OCI-LY1 (cell line): ENCODE measurements around the gene TRAPPC10.

Experiments
- EZH2 ChIP-seq: fragments of 200-600 bp; sonication (generic), shearing (Covaris generic); IDR thresholded peaks from 2 replicates; pipeline ENCODE4 v1.8.0; 2017; ENCODE audit warnings: borderline replicate concordance, mixed run types, mild to moderate bottlenecking, antibody characterized with exemption, low read length, moderate library complexity, mixed read lengths
- TF ChIP-seq, protein P1 (sequence below): fragments of 200-600 bp; sonication (generic), shearing (Covaris generic); IDR thresholded peaks from 2 replicates; pipeline ENCODE4 v1.5.1; 2017; ENCODE audit warnings: mild to moderate bottlenecking, antibody characterized with exemption, low read length, moderate library complexity, mixed read lengths

DNA sequence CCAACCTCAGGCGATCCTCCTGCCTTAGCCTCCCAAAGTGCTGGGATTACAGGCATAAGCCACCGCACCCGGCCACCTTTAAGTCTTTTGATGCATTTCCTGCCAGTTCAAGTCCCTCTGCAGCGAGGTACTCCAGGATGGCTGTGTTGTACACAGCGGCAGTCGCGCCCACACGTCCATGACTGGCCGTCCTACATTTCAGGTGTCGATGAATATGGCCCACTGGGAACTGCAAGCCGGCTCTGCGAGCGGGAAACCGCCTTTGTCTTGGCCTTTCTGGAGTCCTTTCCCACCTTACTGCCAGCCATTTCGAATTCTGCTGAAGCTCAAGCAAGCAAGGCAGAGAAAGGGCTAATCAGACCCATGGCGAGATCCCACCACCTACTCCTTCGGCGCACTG, 34.6 kb downstream of the TRAPPC10 start:
- TF ChIP-seq, protein P1, sequence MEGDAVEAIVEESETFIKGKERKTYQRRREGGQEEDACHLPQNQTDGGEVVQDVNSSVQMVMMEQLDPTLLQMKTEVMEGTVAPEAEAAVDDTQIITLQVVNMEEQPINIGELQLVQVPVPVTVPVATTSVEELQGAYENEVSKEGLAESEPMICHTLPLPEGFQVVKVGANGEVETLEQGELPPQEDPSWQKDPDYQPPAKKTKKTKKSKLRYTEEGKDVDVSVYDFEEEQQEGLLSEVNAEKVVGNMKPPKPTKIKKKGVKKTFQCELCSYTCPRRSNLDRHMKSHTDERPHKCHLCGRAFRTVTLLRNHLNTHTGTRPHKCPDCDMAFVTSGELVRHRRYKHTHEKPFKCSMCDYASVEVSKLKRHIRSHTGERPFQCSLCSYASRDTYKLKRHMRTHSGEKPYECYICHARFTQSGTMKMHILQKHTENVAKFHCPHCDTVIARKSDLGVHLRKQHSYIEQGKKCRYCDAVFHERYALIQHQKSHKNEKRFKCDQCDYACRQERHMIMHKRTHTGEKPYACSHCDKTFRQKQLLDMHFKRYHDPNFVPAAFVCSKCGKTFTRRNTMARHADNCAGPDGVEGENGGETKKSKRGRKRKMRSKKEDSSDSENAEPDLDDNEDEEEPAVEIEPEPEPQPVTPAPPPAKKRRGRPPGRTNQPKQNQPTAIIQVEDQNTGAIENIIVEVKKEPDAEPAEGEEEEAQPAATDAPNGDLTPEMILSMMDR: no peak
- TF ChIP-seq EZH2: no peak
